CD14-positive monocyte (primary cell): ENCODE data around the gene OR2G6. TPM values are rescaled to one million over a fixed set of nuclear protein-coding genes. Genes with fewer than 3 reads are reported as not detected.
"Not testable (repeated sequence)": the region's sequence is repeated elsewhere in the genome, so short reads cannot be mapped to it uniquely, and the experiment has no call there.

Experiments used
- DNase-seq, 3 donors: peaks; one replicate each; pipeline ENCODE4 v3.0.0-alpha.2; 2011 to 2022
- H2AFZ ChIP-seq: 2 replicates; pipeline ENCODE4 v1.6.0; 2012; ENCODE audit warnings: mild to moderate bottlenecking, low read depth, low read length, inconsistent platforms; ENCODE audit not compliant: insufficient read depth, poor library complexity, severe bottlenecking
- H3K27ac ChIP-seq, 2 donors: 1 replicate in 1 of 2; 2 replicates in 1 of 2; pipeline ENCODE4 v1.5.1; 2012 to 2013; ENCODE audit warnings: low read length in 2 of 2, control low read depth in 1 of 2, inconsistent platforms in 1 of 2, low read depth in 1 of 2, mild to moderate bottlenecking in 1 of 2
- H3K27me3 ChIP-seq, 2 donors: one replicate each; pipeline versions ENCODE4 v1.6.0 to v1.6.1; 2011 to 2013; ENCODE audit warnings: low read length in 2 of 2; ENCODE audit not compliant: control insufficient read depth in 2 of 2, insufficient read depth in 2 of 2
- H3K36me3 ChIP-seq, 2 donors: replicated peaks in 1 of 2; 1 replicate in 1 of 2; 2 replicates in 1 of 2; pipeline versions ENCODE4 v1.5.1 to v1.6.1; 2012 to 2013; ENCODE audit warnings: low read length in 2 of 2, control low read depth in 1 of 2, inconsistent platforms in 1 of 2, mild to moderate bottlenecking in 1 of 2; ENCODE audit not compliant: insufficient read depth in 2 of 2, control insufficient read depth in 1 of 2
- H3K4me1 ChIP-seq, 2 donors: 1 replicate in 1 of 2; 2 replicates in 1 of 2; pipeline versions ENCODE4 v1.5.1 to v1.6.1; 2012 to 2013; ENCODE audit warnings: low read length in 2 of 2, control low read depth in 1 of 2, inconsistent platforms in 1 of 2, mild to moderate bottlenecking in 1 of 2, moderate library complexity in 1 of 2; ENCODE audit not compliant: insufficient read depth in 2 of 2, control insufficient read depth in 1 of 2
- H3K4me2 ChIP-seq: replicated peaks from 2 replicates; pipeline ENCODE3; 2012; ENCODE audit warnings: low read length, moderate library complexity, mild to moderate bottlenecking; ENCODE audit not compliant: poor library complexity, severe bottlenecking; ENCODE audit errors: extremely low read depth
- H3K4me3 ChIP-seq, 3 experiments: fragments of 200-600 bp in 1 of 3; sonication (generic) in 1 of 3; replicated peaks in 1 of 3; 1 replicate in 2 of 3; 2 replicates in 1 of 3; pipeline ENCODE4 v1.5.1; 2011 to 2013; ENCODE audit warnings: low read length in 3 of 3, mild to moderate bottlenecking in 3 of 3, control low read depth in 2 of 3, low read depth in 2 of 3, inconsistent platforms in 1 of 3, moderate library complexity in 1 of 3
- H3K79me2 ChIP-seq: 2 replicates; pipeline ENCODE4 v1.6.0; 2012; ENCODE audit warnings: mild to moderate bottlenecking, control low read depth, inconsistent platforms, low read length, moderate library complexity; ENCODE audit not compliant: insufficient read depth
- H3K9ac ChIP-seq: 2 replicates; pipeline ENCODE4 v1.6.0; 2017; ENCODE audit warnings: low read length, mild to moderate bottlenecking; ENCODE audit not compliant: insufficient read depth, poor library complexity, severe bottlenecking
- H3K9me3 ChIP-seq, 2 donors: replicated peaks in 1 of 2; 1 replicate in 1 of 2; 2 replicates in 1 of 2; pipeline versions ENCODE4 v1.5.1 to v1.6.1; 2012 to 2013; ENCODE audit warnings: low read length in 2 of 2, control low read depth in 1 of 2; ENCODE audit not compliant: control insufficient read depth in 1 of 2, insufficient read depth in 1 of 2
- H4K20me1 ChIP-seq: 2 replicates; pipeline ENCODE4 v1.6.0; 2012; ENCODE audit warnings: mild to moderate bottlenecking, low read length, control low read depth, moderate library complexity; ENCODE audit not compliant: insufficient read depth
- H3K27ac Mint-ChIP-seq, 7 donors: one replicate each; pipeline ENCODE4 v1.8.0; 2020; ENCODE audit warnings: mild to moderate bottlenecking in 7 of 7, mixed read lengths in 7 of 7, moderate library complexity in 6 of 7, inconsistent platforms in 2 of 7
- H3K27me3 Mint-ChIP-seq, 3 donors: one replicate each; pipeline ENCODE4 v1.8.0; 2021 to 2022; ENCODE audit warnings: low read depth in 3 of 3, mild to moderate bottlenecking in 3 of 3, mixed read lengths in 3 of 3, moderate library complexity in 3 of 3, inconsistent platforms in 1 of 3
- H3K36me3 Mint-ChIP-seq, 2 donors: one replicate each; pipeline ENCODE4 v1.8.0; 2020; ENCODE audit warnings: mixed read lengths in 2 of 2, inconsistent platforms in 1 of 2, mild to moderate bottlenecking in 1 of 2
- H3K4me1 Mint-ChIP-seq: one replicate; pipeline ENCODE4 v1.8.0; 2020; ENCODE audit warnings: mild to moderate bottlenecking, mixed read lengths
- H3K4me3 Mint-ChIP-seq, 2 donors: one replicate each; pipeline ENCODE4 v1.8.0; 2020; ENCODE audit warnings: mild to moderate bottlenecking in 2 of 2, mixed read lengths in 2 of 2, moderate library complexity in 1 of 2
- H3K9me3 Mint-ChIP-seq, 7 donors: one replicate each; pipeline ENCODE4 v1.8.0; 2020 to 2022; ENCODE audit warnings: mixed read lengths in 7 of 7, mild to moderate bottlenecking in 6 of 7, moderate library complexity in 6 of 7, inconsistent platforms in 2 of 7
- CTCF ChIP-seq: fragments of 200-600 bp; IDR thresholded peaks from one replicate; pipeline ENCODE4 v1.8.0; 2022; ENCODE audit warnings: antibody characterized with exemption, mild to moderate bottlenecking
- WGBS: methylation state at CpG from one replicate; pipeline ENCODE4 v1.1.5; 2013; ENCODE audit warnings: missing lambda C conversion rate; ENCODE audit not compliant: insufficient coverage; 5-methylcytosine and 5-hydroxymethylcytosine counted together
- intact Hi-C, 2 donors: fragments of 100-400 bp; cut with micrococcal nuclease; formaldehyde crosslinking; loops; one replicate each; pipeline versions ENCODE4 v1.15.0 to v1.15.1; 2023
- polyA minus RNA-seq: library from RNA; depleted of rRNA, polyadenylated mRNA; stranded (reverse); fragments of >200 nt; gene quantifications from 2 replicates; pipeline ENCODE4 v1.2.3, GENCODE V29; 2012
- polyA plus RNA-seq, 3 donors: library from polyadenylated mRNA; depleted of rRNA in 1 of 3; unstranded in 2 of 3; stranded (reverse) in 1 of 3; fragments of 300-500 nt in 2 of 3; fragments of >200 nt in 1 of 3; fragmentation: Illumina TruSeq in 2 of 3; gene quantifications; 1 replicate in 2 of 3; 2 replicates in 1 of 3; pipeline ENCODE4 v1.2.3, GENCODE V29; 2012 to 2021
- total RNA-seq, 12 experiments: library from RNA in 1 of 12; stranded (reverse) in 1 of 12; fragments of 120-200 nt in 1 of 12; gene quantifications; one replicate each; pipeline ENCODE4 v1.2.4 and lab custom pipeline; 2013 to 2026; ENCODE audit warnings: mixed read lengths in 6 of 12, inconsistent platforms in 1 of 12

OR2G6 gene
- total RNA-seq (2013) = not detected
- polyA plus RNA-seq (not detected), polyA minus RNA-seq (not detected in 2 replicates), total RNA-seq (lab: John Stamatoyannopoulos, UW) (0 to 0.81 (median 0.04) reads per million in 11 experiments)

- H3K4me3 ChIP-seq, H3K4me1 Mint-ChIP-seq, H3K4me1 ChIP-seq, DNase-seq, intact Hi-C loops, H3K79me2 ChIP-seq, H3K4me2 ChIP-seq, H3K36me3 Mint-ChIP-seq, H4K20me1 ChIP-seq, H3K9me3 ChIP-seq, H3K27me3 ChIP-seq, H3K27ac Mint-ChIP-seq, H2AFZ ChIP-seq, H3K36me3 ChIP-seq, H3K9me3 Mint-ChIP-seq, H3K9ac ChIP-seq, H3K27me3 Mint-ChIP-seq, H3K27ac ChIP-seq, H3K4me3 Mint-ChIP-seq: not testable (repeated sequence)
- no CpG with 5 or more reads among the region's 2 CpGs for WGBS
Observed at GRCh38 chr1:248507773-248508172, at the start of gene OR2G6. TSS of gene OR2G6 (plus strand) at chr1:248508073. CDS start at chr1:248521647, 13,574 bp downstream.

- H3K27ac Mint-ChIP-seq, H3K4me1 Mint-ChIP-seq, H3K9me3 Mint-ChIP-seq, H3K36me3 ChIP-seq, H3K27me3 Mint-ChIP-seq, H3K4me2 ChIP-seq, H3K36me3 Mint-ChIP-seq, H3K9me3 ChIP-seq, H3K27ac ChIP-seq, H3K9ac ChIP-seq, H3K79me2 ChIP-seq, H3K4me3 ChIP-seq, H3K27me3 ChIP-seq, H3K4me3 Mint-ChIP-seq, H3K4me1 ChIP-seq, H2AFZ ChIP-seq, DNase-seq, intact Hi-C loops, H4K20me1 ChIP-seq: not testable (repeated sequence)
- WGBS = 88% methylated on average over 1 of the region's 7 CpGs
Observed at GRCh38 chr1:248459117-248459516, 48.8 kb upstream of the OR2G6 start.

GRCh38 chr1:248471154-248471553, 36.7 kb upstream of the OR2G6 start:
- no peaks in the 10 kb centered on the region for H3K36me3 ChIP-seq
- intact Hi-C loops = no loop called here
- H3K4me1 ChIP-seq = no peaks in the 10 kb centered on the region
- no peaks in the 10 kb centered on the region for H3K79me2 ChIP-seq
- Mint-ChIP-seq H3K36me3 (no peaks in the 10 kb centered on the region), H3K27me3 (peaks cover 0 to 2% (median 0%) of the 10 kb centered on the region in 3 donors), H3K4me1 (no peaks in the 10 kb centered on the region), H3K4me3 (no peak overlapping the region), H3K9me3 (peaks cover 0 to 8% (median 2%) of the 10 kb centered on the region in 7 donors), H3K27ac (no peak overlapping the region)
- no peaks in the 10 kb centered on the region for H3K9me3 ChIP-seq
- H3K9ac ChIP-seq = no peak overlapping the region
- H2AFZ ChIP-seq = no peak overlapping the region
- TF ChIP-seq CTCF = no peak
- no peak overlapping the region for H3K27ac ChIP-seq
- H3K27me3 ChIP-seq = no peaks in the 10 kb centered on the region
- no peak overlapping the region for H3K4me3 ChIP-seq
- WGBS = no CpG with 5 or more reads among the region's 4 CpGs
- no peak overlapping the region for H3K4me2 ChIP-seq
- DNase-seq = no peak
- H4K20me1 ChIP-seq = no peaks in the 10 kb centered on the region

GRCh38 chr1:248472111-248472510, 35.8 kb upstream of the OR2G6 start:
- H3K27me3 ChIP-seq, H3K9me3 ChIP-seq, H3K79me2 ChIP-seq, H3K9ac ChIP-seq, H3K4me3 Mint-ChIP-seq, H3K27ac Mint-ChIP-seq, H3K4me1 ChIP-seq, H3K36me3 Mint-ChIP-seq, H3K4me3 ChIP-seq, H3K9me3 Mint-ChIP-seq, H3K4me2 ChIP-seq, intact Hi-C loops, H3K27ac ChIP-seq, H3K36me3 ChIP-seq, H3K27me3 Mint-ChIP-seq, DNase-seq, H2AFZ ChIP-seq, H3K4me1 Mint-ChIP-seq, H4K20me1 ChIP-seq: not testable (repeated sequence)
- WGBS = no CpG with 5 or more reads among the region's 2 CpGs
